Mesenchymal stem cell (in vitro differentiated cells and primary cell): ENCODE results near the gene DCAKD.
A peak's percentile ranks its signal among the peaks of the same experiment; 100 is the strongest.

Source experiments
- DNase-seq: peaks from one replicate; pipeline ENCODE4 v3.0.0-alpha.2; 2013
- H2AFZ ChIP-seq: one replicate; pipeline ENCODE4 v1.6.1; 2013; ENCODE audit warnings: low read depth, mild to moderate bottlenecking, control low read depth, inconsistent platforms, low read length, moderate library complexity
- H2AK5ac ChIP-seq: 2 replicates; pipeline ENCODE4 v1.6.1; 2013; ENCODE audit warnings: low read length, moderate library complexity, mild to moderate bottlenecking, inconsistent platforms; ENCODE audit not compliant: severe bottlenecking
- H2BK120ac ChIP-seq: one replicate; pipeline ENCODE4 v1.6.1; 2013; ENCODE audit warnings: low read depth, mild to moderate bottlenecking, inconsistent platforms, low read length, moderate library complexity
- H2BK12ac ChIP-seq, 2 experiments: one replicate each; pipeline ENCODE4 v1.6.1; 2013; ENCODE audit warnings: inconsistent platforms in 2 of 2, low read length in 2 of 2, mild to moderate bottlenecking in 2 of 2, moderate library complexity in 2 of 2, control low read depth in 1 of 2
- H2BK15ac ChIP-seq: one replicate; pipeline ENCODE4 v1.6.1; 2013; ENCODE audit warnings: mild to moderate bottlenecking, low read depth, inconsistent platforms; ENCODE audit not compliant: poor library complexity, severe bottlenecking
- H2BK5ac ChIP-seq: 2 replicates; pipeline ENCODE4 v1.6.1; 2013; ENCODE audit warnings: low read depth, mild to moderate bottlenecking, low read length, control low read depth, inconsistent platforms; ENCODE audit not compliant: poor library complexity, severe bottlenecking
- H3K14ac ChIP-seq, 2 experiments: one replicate each; pipeline ENCODE4 v1.6.1; 2013; ENCODE audit warnings: inconsistent platforms in 2 of 2, low read length in 2 of 2, control low read depth in 1 of 2, mild to moderate bottlenecking in 1 of 2, moderate library complexity in 1 of 2
- H3K18ac ChIP-seq, 2 experiments: one replicate each; pipeline ENCODE4 v1.6.1; 2013; ENCODE audit warnings: inconsistent platforms in 2 of 2, low read length in 2 of 2, control low read depth in 1 of 2, low read depth in 1 of 2, mild to moderate bottlenecking in 1 of 2
- H3K23ac ChIP-seq, 2 experiments: one replicate each; pipeline ENCODE4 v1.6.1; 2013; ENCODE audit warnings: inconsistent platforms in 2 of 2, low read length in 2 of 2, mild to moderate bottlenecking in 2 of 2, moderate library complexity in 2 of 2, control low read depth in 1 of 2
- H3K27ac ChIP-seq: 2 replicates; pipeline ENCODE4 v1.5.1; 2013; ENCODE audit warnings: mild to moderate bottlenecking, moderate library complexity, low read length, control low read depth, inconsistent platforms; ENCODE audit not compliant: poor library complexity, severe bottlenecking
- H3K27me3 ChIP-seq, 2 experiments: 2 replicates each; pipeline versions ENCODE4 v1.6.1 to v1.7.0; 2013; ENCODE audit warnings: low read length in 2 of 2, mild to moderate bottlenecking in 2 of 2, moderate library complexity in 2 of 2, control low read depth in 1 of 2, inconsistent platforms in 1 of 2; ENCODE audit not compliant: control insufficient read depth in 1 of 2, insufficient read depth in 1 of 2
- H3K36me3 ChIP-seq, 2 experiments: 2 replicates each; pipeline versions ENCODE4 v1.6.1 to v1.7.0; 2013; ENCODE audit warnings: low read length in 2 of 2, control low read depth in 1 of 2, inconsistent platforms in 1 of 2, low read depth in 1 of 2, mild to moderate bottlenecking in 1 of 2; ENCODE audit not compliant: insufficient read depth in 2 of 2, control insufficient read depth in 1 of 2
- H3K4ac ChIP-seq, 2 experiments: one replicate each; pipeline ENCODE4 v1.6.1; 2013; ENCODE audit warnings: inconsistent platforms in 2 of 2, low read length in 2 of 2, mild to moderate bottlenecking in 2 of 2, moderate library complexity in 2 of 2, control low read depth in 1 of 2, low read depth in 1 of 2
- H3K4me1 ChIP-seq: 2 replicates; pipeline ENCODE4 v1.6.1; 2013; ENCODE audit warnings: low read depth, low read length, control low read depth; ENCODE audit not compliant: control insufficient read depth, insufficient read depth
- H3K4me2 ChIP-seq: 2 replicates; pipeline ENCODE4 v1.6.1; 2013; ENCODE audit warnings: low read length, mild to moderate bottlenecking, inconsistent platforms; ENCODE audit not compliant: poor library complexity, severe bottlenecking
- H3K4me3 ChIP-seq, 2 experiments: 2 replicates each; pipeline versions ENCODE4 v1.5.1 to v1.7.0; 2013; ENCODE audit warnings: low read length in 2 of 2, mild to moderate bottlenecking in 2 of 2, control low read depth in 1 of 2, low read depth in 1 of 2; ENCODE audit not compliant: insufficient read depth in 1 of 2
- H3K79me1 ChIP-seq: replicated peaks from 2 replicates; pipeline ENCODE4 v1.6.1; 2013; ENCODE audit warnings: mild to moderate bottlenecking, control low read depth, low read length, inconsistent platforms; ENCODE audit not compliant: poor library complexity, severe bottlenecking
- H3K9ac ChIP-seq: 2 replicates; pipeline ENCODE4 v1.7.0; 2013; ENCODE audit warnings: mild to moderate bottlenecking, low read length, moderate library complexity
- H3K9me3 ChIP-seq: 2 replicates; pipeline ENCODE4 v1.7.0; 2013; ENCODE audit warnings: mild to moderate bottlenecking, low read length; ENCODE audit not compliant: control insufficient read depth
- H4K8ac ChIP-seq: one replicate; pipeline ENCODE4 v1.6.1; 2013; ENCODE audit warnings: inconsistent platforms, mild to moderate bottlenecking, low read length, moderate library complexity
- H4K91ac ChIP-seq: one replicate; pipeline ENCODE4 v1.6.1; 2013; ENCODE audit warnings: mild to moderate bottlenecking, low read length, inconsistent platforms
- WGBS: methylation state at CpG from one replicate; pipeline ENCODE4 v1.1.7; 2013; ENCODE audit warnings: mixed read lengths; 5-methylcytosine and 5-hydroxymethylcytosine counted together

DCAKD gene

GRCh38 chr17:44996304-44996703 lies 55.1 kb downstream of the DCAKD start:
- Histone ChIP-seq H3K27me3 (peaks cover 34 to 74% of the 10 kb centered on the region in 2 experiments), H2BK12ac (peak overlapping the region in 1 of 2 experiments; percentile 9), H3K23ac (no peak overlapping the region), H3K14ac (no peak overlapping the region), H2BK5ac (no peak overlapping the region), H3K4me3 (no peak overlapping the region), H3K18ac (no peak overlapping the region), H2AK5ac (no peak overlapping the region), H4K8ac (no peak overlapping the region), H3K79me1 (no peaks in the 10 kb centered on the region), H4K91ac (peak overlapping the region; percentile 18), H3K36me3 (no peaks in the 10 kb centered on the region), H3K9me3 (peaks cover 10% of the 10 kb centered on the region), H3K9ac (no peak overlapping the region), H3K4me2 (no peak overlapping the region), H2AFZ (no peak overlapping the region), H3K27ac (no peak overlapping the region), H2BK15ac (no peak overlapping the region), H3K4me1 (no peaks in the 10 kb centered on the region), H3K4ac (no peak overlapping the region), H2BK120ac (no peak overlapping the region)
- 88% methylated on average over 9 of the region's 10 CpGs for WGBS
- no peak for DNase-seq

GRCh38 chr17:44995436-44996001 lies 55.9 kb downstream of the DCAKD start:
- DNase-seq, result no peak
- 40% methylated on average over 10 of the region's 11 CpGs for WGBS

GRCh38 chr17:44992242-44992939 lies 59.0 kb downstream of the DCAKD start:
- Histone ChIP-seq H2BK15ac (no peak overlapping the region), H3K14ac (no peak overlapping the region), H3K36me3 (no peaks in the 10 kb centered on the region), H4K8ac (peak overlapping the region; percentile 24), H3K23ac (no peak overlapping the region), H2BK5ac (no peak overlapping the region), H2BK120ac (no peak overlapping the region), H3K27me3 (peaks cover 37 to 84% of the 10 kb centered on the region in 2 experiments), H3K18ac (no peak overlapping the region), H2AK5ac (no peak overlapping the region), H4K91ac (no peak overlapping the region), H2AFZ (no peak overlapping the region), H3K4ac (no peak overlapping the region), H3K4me2 (no peak overlapping the region), H3K79me1 (no peaks in the 10 kb centered on the region), H3K27ac (no peak overlapping the region), H3K4me3 (no peak overlapping the region), H2BK12ac (no peak overlapping the region), H3K9me3 (no peaks in the 10 kb centered on the region), H3K4me1 (peaks cover 5% of the 10 kb centered on the region), H3K9ac (no peak overlapping the region)
- no peak for DNase-seq
- WGBS, result 73% methylated on average over 5 of the region's 5 CpGs

More at GRCh38 chr17:44995436-44996001, 55.9 kb downstream of the DCAKD start:
- Histone ChIP-seq H3K14ac (no peak overlapping the region), H2AK5ac (no peak overlapping the region), H2BK15ac (no peak overlapping the region), H4K91ac (peak overlapping the region; percentile 3), H2AFZ (no peak overlapping the region), H3K27me3 (peaks cover 34 to 76% of the 10 kb centered on the region in 2 experiments), H3K4me3 (no peak overlapping the region), H3K79me1 (no peaks in the 10 kb centered on the region), H4K8ac (no peak overlapping the region), H3K9me3 (peaks cover 10% of the 10 kb centered on the region), H3K4me1 (no peaks in the 10 kb centered on the region), H3K4me2 (no peak overlapping the region), H3K27ac (no peak overlapping the region), H3K36me3 (no peaks in the 10 kb centered on the region), H3K18ac (no peak overlapping the region), H2BK12ac (no peak overlapping the region), H2BK120ac (no peak overlapping the region), H3K23ac (no peak overlapping the region), H3K4ac (peak overlapping the region in 1 of 2 experiments; percentile 41), H2BK5ac (no peak overlapping the region), H3K9ac (no peak overlapping the region)

GRCh38 chr17:44990994-44991393 lies 60.4 kb downstream of the DCAKD start:
- Histone ChIP-seq H3K36me3 (no peaks in the 10 kb centered on the region), H3K9ac (no peak overlapping the region), H3K23ac (no peak overlapping the region), H2BK15ac (no peak overlapping the region), H4K8ac (no peak overlapping the region), H2AK5ac (no peak overlapping the region), H4K91ac (no peak overlapping the region), H3K4me1 (peaks cover 8% of the 10 kb centered on the region), H2BK12ac (no peak overlapping the region), H2BK120ac (no peak overlapping the region), H2AFZ (no peak overlapping the region), H3K18ac (no peak overlapping the region), H3K4me3 (no peak overlapping the region), H2BK5ac (no peak overlapping the region), H3K79me1 (no peaks in the 10 kb centered on the region), H3K14ac (no peak overlapping the region), H3K4ac (no peak overlapping the region), H3K9me3 (no peaks in the 10 kb centered on the region), H3K4me2 (no peak overlapping the region), H3K27me3 (peaks cover 28 to 83% of the 10 kb centered on the region in 2 experiments), H3K27ac (no peak overlapping the region)
- WGBS, result 72% methylated on average over 7 of the region's 10 CpGs
- DNase-seq, result no peak
